ENCODE data around the gene AKAP13. TPM values are rescaled to one million over a fixed set of nuclear protein-coding genes. Genes with fewer than 3 reads are reported as not detected.

The AKAP13 gene
- polyA plus RNA-seq, 1 of the 3 experiments (the other 2 are of a cell fraction) = 8.4 TPM

- TF ChIP-seq REST (IDR thresholded peaks at IDR 0.05; ENCODE audit: low read depth, low read length) (no peak), GABPA (IDR thresholded peaks at IDR 0.05; ENCODE audit: low read depth) (no peak)
These were observed 112.9 kb downstream of the AKAP13 start (continued) for GRCh38 chr15:85493260-85493659.

- Histone ChIP-seq H3K79me2 (ENCODE audit: insufficient read depth) (peaks cover 38% of the 10 kb centered on the region), H3K9ac (no peak overlapping the region), H3K9me2 (no peaks in the 10 kb centered on the region), H3K9me3 (no peaks in the 10 kb centered on the region), H3K4me3 (ENCODE audit: low read depth in 2 of 2, low read length in 1 of 2) (no peak overlapping the region), H3K4me1 (ENCODE audit: control insufficient read depth in 1 of 2, insufficient read depth in 2 of 2, low read depth in 1 of 2, low read length in 1 of 2) (peaks cover 7 to 44% of the 10 kb centered on the region in 2 experiments; a peak in 3 of 4 replicates), H3K27me3 (ENCODE audit: insufficient read depth) (no peaks in the 10 kb centered on the region), H3K36me3 (replicated peaks in 1 of 2; ENCODE audit: control insufficient read depth in 1 of 2, insufficient read depth in 2 of 2, low read length in 1 of 2) (no peaks in the 10 kb centered on the region), H3F3A (replicated peaks; ENCODE audit: insufficient read depth) (peaks cover 4% of the 10 kb centered on the region), H4K20me1 (ENCODE audit: insufficient read depth) (no peaks in the 10 kb centered on the region), H2AFZ (ENCODE audit: low read depth) (no peak overlapping the region), H3K27ac (ENCODE audit: low read depth in 2 of 2, low read length in 1 of 2) (peak overlapping the region; percentile 73 to 98), H3K4me2 (peak overlapping the region; percentile 4; the same call in 1 of the 2 replicates)
- TF ChIP-seq USF2 (IDR thresholded peaks at IDR 0.05; ENCODE audit: borderline replicate concordance, low read depth, low read length) (no peak), EP300 (IDR thresholded peaks at IDR 0.05; ENCODE audit: borderline replicate concordance in 1 of 2, low read depth in 1 of 2, low read length in 1 of 2) (0 out of 4 replicates have a peak, but pooled peaks of 1 of the 2 experiments have one; percentile 11), FOSL2 (IDR thresholded peaks at IDR 0.05; ENCODE audit: borderline replicate concordance, low read depth) (peak; percentile 67), CTCF (IDR thresholded peaks at IDR 0.05) (no peak)
- POLR2A ChIA-PET = no interaction called here
- no peak for DNase-seq
- CTCF ChIA-PET = interaction anchor here (1.1 to 3.3 kb wide), 4 partner anchors 8 to 198 kb away, joined by 3 to 21 read pairs (median 10); no protein-coding TSS in a partner anchor
- WGBS (ENCODE audit: low lambda C conversion rate) = 63% methylated on average over 5 of the region's 5 CpGs
These were observed 113.8 kb downstream of the AKAP13 start for GRCh38 chr15:85494048-85494777.

Measured in SK-N-SH (cell line).